ENCODE results near the gene QSOX2. TPM values are rescaled to one million over a fixed set of nuclear protein-coding genes. Genes with fewer than 3 reads are reported as not detected.

Gene QSOX2
- total and polyA plus RNA-seq, 4 donors = 0.79 to 12.7 (median 4.3) TPM

GRCh38 chr9:136293476-136294077 lies 48.0 kb upstream of the QSOX2 start (continued):
- TF ChIP-seq ZBTB33 (IDR thresholded peaks at IDR 0.05) (no peak), RXRA (IDR thresholded peaks at IDR 0.05) (no peak), HNF4A (conservative IDR thresholded peaks at IDR 0.05) (no peak)

GRCh38 chr9:136292591-136293448 lies 47.2 kb upstream of the QSOX2 start:
- Histone ChIP-seq H3K4me1 (ENCODE audit: control insufficient read depth in 4 of 4, insufficient read depth in 4 of 4, low read length in 3 of 4) (peaks cover 0 to 12% (median 0%) of the 10 kb centered on the region in 4 donors), H3K27ac (ENCODE audit: low read depth in 1 of 2, low read length in 2 of 2) (no peak overlapping the region), H3K27me3 (ENCODE audit: control insufficient read depth in 4 of 4, insufficient read depth in 4 of 4, low read length in 3 of 4) (no peaks in the 10 kb centered on the region), H3K4me3 (ENCODE audit: low read depth in 1 of 3, low read length in 3 of 3) (no peak overlapping the region), H3K9me3 (ENCODE audit: control insufficient read depth in 4 of 4, low read length in 3 of 4) (no peaks in the 10 kb centered on the region), H3K9ac (ENCODE audit: low read depth in 1 of 2, low read length in 2 of 2) (no peak overlapping the region), H3K36me3 (ENCODE audit: control insufficient read depth in 4 of 4, insufficient read depth in 3 of 4, low read depth in 1 of 4, low read length in 3 of 4) (no peaks in the 10 kb centered on the region)
- TF ChIP-seq RXRA (IDR thresholded peaks at IDR 0.05) = no peak
- TF ChIP-seq EGR1 (IDR thresholded peaks at IDR 0.05; ENCODE audit: low read depth in 2 of 2) = no peak
- no peak for TF ChIP-seq ZBTB33 (IDR thresholded peaks at IDR 0.05)
- no peak for TF ChIP-seq NR2F2 (IDR thresholded peaks at IDR 0.05)
- TF ChIP-seq TAF1 (conservative IDR thresholded peaks at IDR 0.05) = no peak
- no peak for TF ChIP-seq MAX (IDR thresholded peaks at IDR 0.05)
- WGBS = 88% methylated on average over 34 of the region's 34 CpGs
- DNase-seq (ENCODE audit: low spot score) = no peak

GRCh38 chr9:136292026-136292538 lies 46.5 kb upstream of the QSOX2 start:
- DNase-seq (ENCODE audit: low spot score) = no peak
- H3K9ac ChIP-seq (ENCODE audit: low read depth in 1 of 2, low read length in 2 of 2) = no peak overlapping the region
- TF ChIP-seq HNF4G (IDR thresholded peaks at IDR 0.05) (no peak), FOXA2 (IDR thresholded peaks at IDR 0.05) (no peak), ATF3 (IDR thresholded peaks at IDR 0.05) (no peak)
- 86% methylated on average over 19 of the region's 19 CpGs for WGBS
- peaks cover 0 to 10% (median 0%) of the 10 kb centered on the region in 4 donors for H3K4me1 ChIP-seq (ENCODE audit: control insufficient read depth in 4 of 4, insufficient read depth in 4 of 4, low read length in 3 of 4)
- no peak overlapping the region for H3K27ac ChIP-seq (ENCODE audit: low read depth in 1 of 2, low read length in 2 of 2)
- no peaks in the 10 kb centered on the region for H3K27me3 ChIP-seq (ENCODE audit: control insufficient read depth in 4 of 4, insufficient read depth in 4 of 4, low read length in 3 of 4)
- H3K36me3 ChIP-seq (ENCODE audit: control insufficient read depth in 4 of 4, insufficient read depth in 3 of 4, low read depth in 1 of 4, low read length in 3 of 4) = no peaks in the 10 kb centered on the region
- H3K9me3 ChIP-seq (ENCODE audit: control insufficient read depth in 4 of 4, low read length in 3 of 4) = no peaks in the 10 kb centered on the region
- no peak overlapping the region for H3K4me3 ChIP-seq (ENCODE audit: low read depth in 1 of 3, low read length in 3 of 3)

All from liver (tissue), 9 donors.